HG03442 (cell line): ENCODE measurements around the gene ASMTL.
"Not testable (repeated sequence)": the region's sequence is repeated elsewhere in the genome, so short reads cannot be mapped to it uniquely, and the experiment has no call there.

ENCODE experiments used
- ATAC-seq: cut with Tn5 transposase; IDR thresholded peaks from one replicate; pipeline ENCODE4 v1.9.1; 2021; ENCODE audit warnings: mild to moderate bottlenecking, moderate library complexity; ENCODE audit not compliant: unreplicated experiment

ASMTL gene

GRCh38 chrX:1435241-1435895 is 17.3 kb downstream of the ASMTL start:
- ATAC-seq = no peak

GRCh38 chrX:1434871-1435240 is 17.9 kb downstream of the ASMTL start:
- no peak for ATAC-seq

DNA sequence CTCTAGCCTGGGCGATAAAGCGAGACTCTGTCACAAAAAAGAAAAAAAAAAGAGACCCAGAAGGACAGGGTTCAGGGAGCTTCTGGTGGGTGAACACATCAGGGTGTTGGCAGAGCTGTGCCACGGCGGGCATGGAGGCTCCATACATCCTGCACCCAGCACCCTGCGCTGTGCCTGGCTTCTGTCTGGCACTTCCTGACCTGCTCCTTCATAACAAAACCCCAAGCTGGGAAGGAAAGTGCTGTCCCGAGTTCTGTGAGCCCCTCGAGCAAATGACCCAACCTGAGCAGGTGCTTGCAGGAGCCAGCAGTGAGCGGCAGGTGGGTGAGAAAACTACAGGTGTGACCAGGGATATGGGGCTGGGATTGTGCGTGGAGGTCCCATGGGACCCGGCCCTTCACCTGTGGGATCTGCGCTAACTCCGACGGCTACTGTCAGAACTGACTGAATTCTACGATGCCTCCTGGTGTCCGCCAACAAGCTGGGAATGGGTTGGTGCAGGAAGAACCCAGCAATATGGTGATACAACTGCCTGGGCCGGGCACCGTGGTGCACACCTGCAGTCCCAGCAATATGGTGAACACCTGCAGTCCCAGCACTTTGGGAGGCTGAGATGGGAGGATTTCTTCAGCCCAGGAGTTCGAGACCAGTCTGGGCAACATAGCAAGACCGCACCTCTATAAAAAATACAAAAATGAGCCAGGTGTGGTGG is 18.9 kb downstream of the ASMTL start:
- no peak for ATAC-seq

DNA sequence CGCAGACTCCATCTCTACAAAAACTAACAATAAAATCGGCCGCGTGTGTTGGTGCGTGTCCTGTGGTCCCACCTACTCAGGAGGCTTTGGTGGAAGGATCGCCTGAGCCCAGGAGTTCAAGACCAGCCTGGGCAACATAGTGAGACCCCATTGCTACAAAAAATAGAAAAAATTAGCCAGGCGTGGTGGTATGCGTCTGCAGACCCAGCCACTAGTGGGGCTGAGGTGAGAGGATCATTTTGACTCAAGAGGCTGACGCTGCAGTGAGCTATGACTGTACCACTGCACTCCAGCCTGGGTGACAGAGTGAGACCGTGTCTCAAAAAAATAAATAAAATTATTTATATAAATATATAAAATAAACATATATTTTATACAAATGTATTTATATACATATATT is 22.3 kb downstream of the ASMTL start:
- no peak for ATAC-seq

GRCh38 chrX:1427756-1428155 is 25.0 kb downstream of the ASMTL start:
- no peak for ATAC-seq

- not testable (repeated sequence) for ATAC-seq
These were observed 26.4 kb downstream of the ASMTL start for GRCh38 chrX:1426321-1426720.

DNA sequence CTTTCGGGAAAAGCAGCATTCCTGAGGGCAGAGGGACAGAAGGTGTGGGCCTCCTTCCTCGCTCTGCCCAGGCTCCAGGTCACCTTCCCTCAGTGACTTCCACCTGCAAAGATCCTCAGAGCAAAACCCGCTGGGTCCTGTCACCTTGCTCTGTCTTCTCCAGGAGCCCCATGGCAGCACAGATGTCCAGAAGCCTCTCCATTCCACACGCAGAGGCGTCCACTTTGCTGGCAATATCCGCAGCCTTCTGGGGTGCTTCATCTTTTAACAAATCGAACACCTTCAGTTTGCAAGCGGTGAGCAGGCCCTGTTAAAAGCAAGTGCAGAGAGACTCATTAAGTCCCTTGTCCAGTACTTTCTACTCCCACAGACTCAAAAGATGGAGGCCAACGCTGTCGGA is 27.3 kb downstream of the ASMTL start:
- ATAC-seq = no peak

GRCh38 chrX:1424147-1424851 is 28.4 kb downstream of the ASMTL start:
- no peak for ATAC-seq

GRCh38 chrX:1423215-1423614 is 29.5 kb downstream of the ASMTL start:
- ATAC-seq = no peak

- ATAC-seq = no peak
These were observed 30.6 kb downstream of the ASMTL start for GRCh38 chrX:1422135-1422465.

- no peak for ATAC-seq
These were observed 31.1 kb downstream of the ASMTL start for GRCh38 chrX:1421433-1422134.

GRCh38 chrX:1420371-1420770 is 32.3 kb downstream of the ASMTL start:
- no peak for ATAC-seq

GRCh38 chrX:1419545-1420355 is 33.0 kb downstream of the ASMTL start:
- ATAC-seq = no peak

GRCh38 chrX:1418901-1419544 is 33.7 kb downstream of the ASMTL start:
- ATAC-seq = no peak

DNA sequence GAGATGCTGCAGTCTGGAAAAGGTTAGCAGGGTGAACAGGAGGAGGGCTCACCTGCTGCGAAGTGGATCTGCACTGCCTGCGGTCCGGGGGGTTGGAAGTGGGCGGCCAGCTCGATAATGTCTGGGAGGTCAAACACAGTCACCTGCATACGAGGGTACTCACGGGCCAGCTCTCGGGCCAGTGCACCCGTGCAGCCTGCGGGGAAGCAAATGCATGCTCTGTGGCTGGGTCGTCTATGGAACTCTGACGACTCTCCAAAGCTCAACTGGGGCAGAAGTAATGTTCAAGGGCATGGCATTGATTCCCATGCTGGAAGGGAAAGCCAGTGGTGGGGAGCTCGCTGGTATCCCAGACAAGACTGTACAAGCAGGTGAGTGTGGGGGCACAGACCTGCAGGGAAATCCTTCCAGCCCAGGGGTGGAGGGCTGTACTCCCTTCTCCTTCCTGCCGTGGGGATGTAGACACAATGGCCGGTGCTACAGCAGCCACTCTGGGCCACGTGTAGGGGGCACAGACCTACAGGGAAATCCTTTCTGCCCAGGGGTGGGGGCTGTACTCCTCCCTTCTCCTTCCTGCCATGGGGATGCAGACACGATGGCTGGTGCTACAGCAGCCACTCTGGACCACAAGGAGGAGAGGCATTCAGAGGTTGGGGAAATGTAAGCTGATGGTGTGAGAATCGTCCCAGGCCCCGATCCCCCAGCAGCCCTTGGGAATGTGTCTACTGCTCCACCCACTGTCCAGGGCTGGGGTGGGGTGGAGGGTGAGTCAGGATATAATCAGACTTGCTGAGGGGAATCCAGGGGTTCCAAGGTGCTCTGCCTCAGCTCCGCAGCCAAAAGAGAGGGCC is 34.6 kb downstream of the ASMTL start:
- no peak for ATAC-seq

GRCh38 chrX:1416965-1417760 is 35.5 kb downstream of the ASMTL start:
- no peak for ATAC-seq

GRCh38 chrX:1416327-1416784 is 36.4 kb downstream of the ASMTL start:
- no peak for ATAC-seq

- no peak for ATAC-seq
These were observed 40.1 kb downstream of the ASMTL start for GRCh38 chrX:1412551-1413161.
